HG02852 (cell line): ENCODE results near the gene IKBKG.
"Not testable (repeated sequence)": the region's sequence is repeated elsewhere in the genome, so short reads cannot be mapped to it uniquely, and the experiment has no call there.

Source experiments
- ATAC-seq: cut with Tn5 transposase; IDR thresholded peaks from one replicate; pipeline ENCODE4 v1.9.1; 2021; ENCODE audit warnings: mild to moderate bottlenecking, moderate library complexity; ENCODE audit not compliant: unreplicated experiment

The IKBKG gene

DNA sequence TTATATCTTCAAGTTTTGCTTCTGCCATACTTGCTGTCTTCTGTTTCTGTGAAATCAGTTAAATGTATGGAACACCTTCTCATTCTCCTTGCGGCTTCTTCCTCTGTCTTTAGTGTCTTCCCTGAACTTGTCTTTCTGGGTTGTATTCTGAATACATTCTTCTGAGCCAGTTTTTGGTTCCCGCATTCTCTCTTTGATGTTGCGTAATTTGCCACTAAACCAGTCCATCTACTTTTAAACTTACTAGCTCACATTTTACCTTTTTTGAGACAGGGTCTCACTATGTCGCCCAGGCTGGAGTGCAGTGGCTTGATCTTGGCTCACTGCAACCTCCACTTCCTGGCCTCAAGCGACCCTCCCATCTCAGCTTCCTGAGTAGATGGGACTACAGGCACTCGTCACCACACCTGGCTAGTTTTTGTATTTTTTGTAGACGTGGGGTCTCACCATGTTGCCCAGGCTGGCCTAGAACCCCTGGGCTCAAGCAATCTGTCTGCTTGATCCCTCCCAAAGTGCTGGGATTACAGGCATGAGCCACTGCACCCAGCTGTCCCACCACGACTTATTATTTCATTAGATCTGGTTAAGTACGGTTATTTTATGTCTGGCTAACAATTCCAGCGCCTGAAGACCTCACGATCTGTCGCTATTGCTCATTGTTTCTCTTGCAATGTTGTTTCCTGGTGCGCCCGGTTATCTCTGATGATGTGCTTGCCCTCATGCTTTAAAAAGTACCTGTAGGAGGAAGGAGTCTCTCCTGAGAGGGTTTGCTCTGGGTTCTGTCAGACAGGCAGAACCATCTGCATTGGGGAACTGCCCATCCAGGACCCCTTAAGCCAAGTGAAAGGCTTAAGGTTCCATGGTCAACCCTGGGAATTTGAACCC, 21.6 kb upstream of the IKBKG start:
- ATAC-seq = no peak

DNA sequence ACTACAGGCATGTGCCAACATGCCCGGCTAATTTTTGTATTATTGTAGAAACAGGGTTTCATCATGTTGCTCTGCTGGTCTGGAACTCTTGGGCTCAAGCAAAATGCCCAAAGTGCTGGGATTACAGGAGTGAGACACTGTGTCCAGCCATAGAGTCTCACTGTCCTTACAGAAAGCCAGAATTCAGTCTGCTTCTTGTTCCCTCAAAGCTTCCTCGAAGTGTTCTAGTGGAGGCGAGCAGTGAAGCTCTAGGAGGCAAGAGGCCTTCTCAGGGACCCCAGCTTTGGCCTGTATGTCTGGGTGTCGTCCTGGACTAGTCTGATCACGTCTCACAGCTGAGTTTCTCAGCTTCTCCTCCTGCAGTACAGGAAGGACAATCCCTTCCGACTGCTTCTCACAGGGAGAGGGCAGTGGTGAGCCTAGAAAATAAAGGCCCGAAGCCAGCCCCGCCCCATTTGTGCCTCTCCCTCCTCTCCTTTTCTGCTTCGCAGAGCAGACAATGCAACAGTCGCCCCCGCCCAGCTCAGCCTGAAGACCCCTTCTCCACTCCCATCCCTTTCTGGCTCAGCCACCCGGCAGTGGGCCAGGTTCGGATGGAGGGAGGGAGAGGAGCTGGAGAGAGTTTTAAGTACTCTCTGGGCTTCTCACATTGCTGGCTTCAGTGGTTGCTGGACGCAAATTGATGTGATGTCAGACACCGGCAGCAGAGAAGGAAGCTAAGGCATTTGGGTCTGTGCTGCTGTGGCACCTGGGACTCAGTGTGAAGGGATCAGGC, 20.3 kb upstream of the IKBKG start:
- peak; percentile 84 for ATAC-seq

DNA sequence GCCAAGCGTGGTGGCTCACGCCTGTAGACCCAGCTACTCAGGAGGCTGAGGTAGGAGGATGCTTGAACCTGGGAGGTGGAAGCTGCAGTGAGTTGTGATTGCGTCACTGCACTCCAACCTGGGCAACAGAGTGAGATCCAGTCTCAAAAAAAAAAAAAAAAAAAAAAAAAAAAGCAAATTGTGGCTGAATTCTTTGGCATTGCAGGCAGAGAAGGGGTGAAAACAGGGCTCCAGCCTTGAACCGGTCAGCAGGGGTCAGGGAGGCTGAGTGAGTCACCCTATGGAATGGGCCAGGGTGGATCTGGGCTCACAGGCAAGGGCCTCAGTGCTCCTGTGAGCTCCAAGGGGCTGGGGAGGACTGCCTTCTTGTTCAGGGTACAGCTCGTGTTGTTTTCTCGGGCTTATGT, 18.2 kb upstream of the IKBKG start:
- no peak for ATAC-seq

DNA sequence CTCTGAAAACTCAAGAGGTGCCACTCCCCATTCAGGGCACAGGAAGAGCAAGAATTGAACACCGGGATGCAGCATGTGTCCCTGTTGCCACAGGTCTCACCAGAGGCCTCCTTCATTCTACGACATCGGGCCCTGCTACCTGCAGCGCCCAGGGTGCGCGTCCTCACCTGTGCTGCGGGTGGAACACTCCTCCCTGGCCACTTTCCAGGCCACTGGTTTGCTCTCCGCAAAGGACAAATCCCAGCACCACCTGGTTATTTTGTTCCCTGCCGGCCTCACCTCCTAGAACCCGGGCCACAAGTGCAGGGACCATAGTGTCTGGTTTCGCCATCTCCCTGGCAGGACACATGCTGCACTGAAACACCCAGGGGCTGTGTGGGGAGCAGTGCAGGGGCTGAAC, 17.1 kb upstream of the IKBKG start:
- ATAC-seq = no peak

DNA sequence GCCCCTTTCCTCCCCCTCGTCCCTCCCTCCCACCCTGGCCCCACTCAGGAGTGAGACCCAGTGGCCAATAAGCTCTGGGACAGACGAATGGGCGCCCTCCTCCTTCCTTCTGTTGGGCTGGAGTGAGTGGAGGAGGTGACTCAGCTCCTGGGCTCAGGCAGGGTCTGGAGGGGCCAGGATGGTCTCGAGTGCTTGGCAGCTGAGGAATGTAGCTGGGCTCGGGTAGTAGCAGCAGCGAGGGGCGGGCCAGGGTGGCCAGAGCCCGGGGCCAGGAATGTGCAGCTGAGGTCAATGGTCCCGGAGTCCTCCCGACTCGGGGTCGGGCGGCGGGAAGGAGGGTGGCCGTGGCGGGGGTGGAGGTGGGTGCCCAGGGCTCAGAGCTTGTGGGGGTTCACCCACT, 15.8 kb upstream of the IKBKG start:
- no peak for ATAC-seq

DNA sequence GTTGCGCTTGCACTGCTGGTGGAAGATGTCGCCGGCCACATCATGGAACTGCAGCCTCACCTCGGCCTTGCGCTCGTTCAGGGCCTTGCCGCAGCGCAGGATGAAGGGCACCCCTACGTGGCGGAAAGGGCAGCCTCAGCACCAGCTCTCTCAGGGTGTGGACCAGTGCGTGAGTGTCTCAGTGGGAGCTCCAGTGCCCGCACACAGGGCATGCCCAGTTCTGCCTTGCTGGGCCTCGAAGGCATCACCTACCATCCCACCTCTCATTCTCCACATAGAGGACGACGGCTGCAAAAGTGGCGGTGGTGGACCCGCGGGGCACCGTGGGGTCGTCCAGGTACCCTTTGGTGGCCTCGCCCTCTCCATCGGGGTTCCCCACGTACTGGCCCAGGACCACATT, 14.7 kb upstream of the IKBKG start:
- no peak for ATAC-seq

DNA sequence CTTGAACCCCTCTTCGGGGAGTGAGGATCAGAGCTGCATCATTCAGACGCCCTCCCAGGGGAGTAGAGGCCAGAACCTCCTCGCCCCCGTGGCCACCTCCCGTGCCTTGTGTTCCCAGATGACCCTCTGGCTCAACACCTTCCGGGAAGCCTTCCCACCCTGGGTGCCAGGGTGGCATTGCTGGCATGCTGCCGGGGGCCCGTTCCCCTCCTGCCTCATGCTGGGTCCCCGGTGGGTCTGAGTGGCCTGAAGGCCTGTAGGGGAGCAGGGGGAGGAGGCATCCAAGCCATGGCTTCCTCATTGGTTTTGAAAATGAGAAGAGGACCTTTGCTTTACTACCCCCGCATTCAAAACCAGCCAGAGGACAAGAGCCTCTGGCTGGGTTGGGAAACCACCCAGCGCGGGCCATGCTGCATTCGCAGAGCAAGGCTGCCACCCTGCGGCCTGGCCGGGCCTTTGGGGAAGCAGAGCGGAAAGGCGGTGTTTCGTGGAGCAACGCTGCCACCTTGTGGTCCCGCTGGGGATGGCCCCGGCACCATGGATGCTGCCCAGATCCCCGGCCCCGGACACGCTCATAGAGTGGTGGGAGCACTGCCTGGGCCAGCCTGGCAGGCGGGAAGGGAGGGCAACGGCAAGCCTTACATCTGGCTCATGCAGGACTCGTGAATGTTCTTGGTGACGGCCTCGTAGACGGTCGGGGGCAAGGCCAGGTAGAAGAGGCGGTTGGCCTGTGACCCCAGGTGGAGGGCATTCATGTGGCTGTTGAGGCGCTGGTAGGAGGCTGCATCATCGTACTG, 12.7 kb upstream of the IKBKG start:
- ATAC-seq = peak; percentile 93

DNA sequence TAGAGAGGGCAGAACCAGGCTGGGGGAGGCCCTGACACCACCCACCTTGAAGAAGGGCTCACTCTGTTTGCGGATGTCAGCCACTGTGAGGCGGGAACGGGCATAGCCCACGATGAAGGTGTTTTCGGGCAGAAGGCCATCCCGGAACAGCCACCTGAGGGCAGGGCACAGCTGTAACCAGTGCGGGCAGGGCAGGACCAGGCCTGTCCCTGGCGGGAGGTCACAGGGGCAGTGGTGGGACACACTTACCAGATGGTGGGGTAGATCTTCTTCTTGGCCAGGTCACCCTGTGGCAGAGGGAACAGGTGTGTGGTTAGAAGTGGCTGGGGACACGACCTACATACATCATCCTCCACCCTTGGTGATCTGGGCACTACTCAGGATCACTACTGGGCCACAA, 11.5 kb upstream of the IKBKG start:
- ATAC-seq = no peak

DNA sequence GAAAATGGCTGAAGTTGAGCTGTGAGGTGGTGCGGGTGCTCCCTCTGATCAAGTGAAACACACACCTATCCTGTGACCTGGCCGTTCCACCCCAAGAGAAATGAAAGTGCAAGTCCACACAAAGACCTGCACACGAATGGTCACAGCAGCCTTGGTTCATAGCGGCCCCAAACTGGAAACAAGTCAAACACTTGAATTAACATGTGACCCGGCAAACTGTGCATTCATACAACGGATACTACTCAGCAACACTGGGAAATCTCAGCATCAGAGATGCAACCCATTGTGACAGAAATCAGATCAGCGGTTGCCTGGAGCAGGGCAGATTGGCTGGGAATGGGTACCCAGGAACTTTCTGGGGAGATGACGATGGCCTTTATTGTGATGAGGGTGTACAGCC, 8.3 kb upstream of the IKBKG start:
- ATAC-seq = no peak

DNA sequence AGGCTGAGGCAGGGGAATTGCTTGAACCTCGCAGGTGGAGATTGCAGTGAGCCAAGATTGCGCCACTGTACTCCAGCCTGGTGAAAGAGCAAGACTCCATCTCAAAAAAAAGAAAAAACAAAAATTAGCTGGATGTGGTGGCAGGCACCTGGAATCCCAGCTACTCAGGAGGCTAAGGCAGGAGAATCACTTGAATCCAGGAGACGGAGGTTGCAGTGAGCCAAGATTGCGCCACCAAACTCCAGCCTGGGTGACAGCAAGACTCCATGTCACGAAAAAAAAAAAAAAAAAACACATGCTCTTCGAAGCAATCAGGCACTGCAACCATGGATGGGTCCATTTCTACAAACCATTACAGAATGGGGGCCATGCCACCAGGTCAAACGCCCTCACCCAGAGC, 7.1 kb upstream of the IKBKG start:
- ATAC-seq = not testable (repeated sequence)

DNA sequence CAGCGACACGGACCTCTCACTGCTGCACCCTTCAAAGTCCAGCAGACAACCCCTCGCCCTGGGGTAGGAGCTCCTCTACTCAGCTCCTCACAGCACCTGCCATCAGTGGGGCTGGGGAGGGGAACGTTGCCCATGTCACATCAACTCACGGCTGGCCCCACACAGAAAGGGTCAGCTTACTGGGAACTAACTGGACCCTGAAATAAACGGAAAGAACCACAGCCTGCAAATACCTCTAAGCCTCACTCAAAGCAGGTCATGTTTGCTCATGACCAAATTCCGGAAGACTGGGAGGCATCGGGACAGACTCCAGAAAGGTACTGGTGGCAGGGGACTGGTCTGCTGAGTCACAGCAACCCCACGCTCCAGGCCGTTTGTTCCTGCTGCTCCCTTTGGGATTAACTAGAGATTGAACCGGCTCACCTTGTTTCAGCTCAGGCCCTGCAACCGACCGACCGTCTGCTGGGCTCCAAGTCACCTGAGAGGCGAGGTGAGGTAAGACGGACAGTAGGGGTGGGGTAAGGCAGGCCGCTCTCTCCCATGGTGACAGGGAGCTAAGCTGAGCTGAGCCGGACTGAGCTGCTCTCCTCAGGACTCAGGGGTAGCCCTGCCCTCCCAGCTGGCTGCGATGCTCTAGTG, 6.4 kb upstream of the IKBKG start:
- ATAC-seq = no peak

DNA sequence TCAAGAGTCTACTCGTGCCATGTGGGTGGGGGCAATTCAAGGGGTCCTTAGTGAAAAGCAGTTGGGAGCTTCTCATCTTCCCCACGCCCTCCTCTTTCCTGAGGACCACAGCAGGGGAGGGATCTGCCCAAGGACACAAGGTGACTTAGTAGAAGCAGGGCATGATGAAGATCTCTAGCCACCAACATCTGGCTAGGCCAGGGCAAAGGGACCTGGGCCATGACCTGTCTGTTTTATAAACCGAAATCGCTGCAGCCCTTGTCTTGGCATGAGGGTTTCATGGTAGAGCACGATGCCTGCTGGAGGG, 5.9 kb upstream of the IKBKG start:
- no peak for ATAC-seq

DNA sequence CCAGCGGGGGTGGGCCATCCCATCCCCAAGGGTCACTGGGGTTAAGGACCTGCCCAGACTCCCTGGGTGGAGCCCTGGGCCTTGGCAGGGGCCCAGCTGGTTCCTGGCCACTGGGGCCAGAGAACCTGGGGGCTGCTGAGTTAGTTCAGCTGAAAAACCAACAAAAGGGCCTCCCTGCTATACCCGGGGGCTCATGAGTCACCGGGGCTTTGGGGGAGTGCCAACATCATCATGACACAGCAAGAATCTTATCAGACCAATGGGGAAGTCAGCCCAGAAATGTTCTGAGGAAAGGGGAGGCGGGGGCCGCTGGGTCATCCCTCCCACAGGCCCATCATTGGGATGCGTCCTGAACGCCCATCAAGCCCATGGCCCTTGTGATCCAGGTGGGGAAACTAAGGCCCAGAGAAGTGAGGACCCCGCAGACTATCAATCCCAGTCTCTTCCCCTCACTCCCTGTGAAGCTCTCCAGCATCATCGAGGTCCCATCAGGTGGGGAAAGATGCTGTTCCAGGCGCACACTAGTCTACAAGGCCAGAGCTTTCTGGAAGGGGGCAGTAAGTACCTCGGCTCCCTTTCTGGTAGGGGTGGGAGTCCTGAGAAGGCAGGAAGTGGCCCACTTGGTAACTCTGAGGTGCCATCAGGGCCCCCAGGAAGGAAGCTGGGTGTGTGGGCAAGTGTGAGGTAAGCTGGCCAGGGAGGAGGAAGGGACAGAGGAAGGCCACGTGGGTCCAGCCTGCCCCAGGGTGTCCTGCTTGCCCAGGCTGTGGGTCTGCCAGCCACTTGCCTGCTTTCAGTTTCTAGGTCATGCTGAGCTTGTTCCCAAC, 5.3 kb upstream of the IKBKG start:
- no peak for ATAC-seq

DNA sequence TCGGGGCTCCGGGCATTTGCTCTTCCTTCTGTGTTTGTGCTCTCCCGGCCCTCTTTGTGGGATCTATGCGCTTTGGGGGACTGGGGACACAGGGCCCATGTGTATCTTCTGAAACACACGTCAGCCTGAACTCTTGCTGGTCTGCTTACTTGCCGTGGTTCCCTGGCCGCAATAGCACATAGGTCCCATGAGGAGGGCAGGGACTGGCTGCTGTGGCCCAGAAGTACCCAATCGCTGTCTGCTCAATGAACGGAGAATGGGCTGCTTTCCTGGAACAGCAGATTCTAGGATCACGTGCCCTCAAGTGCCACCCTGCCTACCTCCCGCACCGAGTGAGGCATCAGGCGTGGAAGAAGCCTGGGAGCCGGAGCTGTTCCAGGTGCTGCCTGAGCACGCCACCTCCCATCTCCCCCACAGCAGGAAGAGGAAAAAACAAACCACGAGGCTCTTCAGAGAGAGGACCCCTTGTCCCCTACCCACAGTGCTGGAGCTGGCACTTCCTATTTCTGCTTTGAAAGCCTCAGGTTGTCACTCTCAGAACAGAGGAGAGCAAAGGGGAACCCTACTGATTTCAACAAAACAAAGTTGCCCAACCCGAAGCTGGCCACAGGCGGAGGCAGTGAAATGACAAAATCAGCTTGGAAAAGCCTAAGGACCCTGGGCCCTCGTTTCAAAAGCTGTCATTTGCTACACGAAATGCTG, 4.5 kb upstream of the IKBKG start:
- no peak for ATAC-seq

DNA sequence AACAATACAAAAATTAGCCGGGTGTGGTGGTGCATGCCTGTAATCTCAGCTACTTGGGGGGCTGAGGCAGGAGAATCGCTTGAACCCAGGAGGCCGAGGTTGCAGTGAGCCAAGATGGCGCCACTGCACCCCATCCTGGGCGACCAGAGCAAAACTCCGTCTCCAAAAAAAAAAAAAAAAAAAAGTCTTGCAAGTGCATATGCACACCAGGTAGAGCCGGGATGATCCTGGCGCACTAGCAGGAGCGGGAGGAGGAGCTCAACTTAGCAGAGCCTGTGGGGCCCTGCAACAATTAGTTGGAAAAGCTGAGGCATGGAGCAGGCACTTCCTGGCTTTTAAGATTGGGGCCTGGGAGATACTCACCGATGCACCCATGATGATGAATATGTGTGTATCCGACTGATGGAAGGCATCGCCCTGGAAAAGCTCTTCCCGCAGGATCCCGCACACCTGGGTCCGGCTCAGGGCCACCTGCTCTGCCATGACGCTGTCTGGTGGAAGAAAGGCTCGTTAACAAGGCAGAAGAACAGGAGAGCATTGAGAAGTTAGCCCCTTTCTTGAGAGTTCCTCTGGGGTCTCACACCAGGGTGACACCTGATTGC, 1.6 kb upstream of the IKBKG start:
- ATAC-seq = no peak

DNA sequence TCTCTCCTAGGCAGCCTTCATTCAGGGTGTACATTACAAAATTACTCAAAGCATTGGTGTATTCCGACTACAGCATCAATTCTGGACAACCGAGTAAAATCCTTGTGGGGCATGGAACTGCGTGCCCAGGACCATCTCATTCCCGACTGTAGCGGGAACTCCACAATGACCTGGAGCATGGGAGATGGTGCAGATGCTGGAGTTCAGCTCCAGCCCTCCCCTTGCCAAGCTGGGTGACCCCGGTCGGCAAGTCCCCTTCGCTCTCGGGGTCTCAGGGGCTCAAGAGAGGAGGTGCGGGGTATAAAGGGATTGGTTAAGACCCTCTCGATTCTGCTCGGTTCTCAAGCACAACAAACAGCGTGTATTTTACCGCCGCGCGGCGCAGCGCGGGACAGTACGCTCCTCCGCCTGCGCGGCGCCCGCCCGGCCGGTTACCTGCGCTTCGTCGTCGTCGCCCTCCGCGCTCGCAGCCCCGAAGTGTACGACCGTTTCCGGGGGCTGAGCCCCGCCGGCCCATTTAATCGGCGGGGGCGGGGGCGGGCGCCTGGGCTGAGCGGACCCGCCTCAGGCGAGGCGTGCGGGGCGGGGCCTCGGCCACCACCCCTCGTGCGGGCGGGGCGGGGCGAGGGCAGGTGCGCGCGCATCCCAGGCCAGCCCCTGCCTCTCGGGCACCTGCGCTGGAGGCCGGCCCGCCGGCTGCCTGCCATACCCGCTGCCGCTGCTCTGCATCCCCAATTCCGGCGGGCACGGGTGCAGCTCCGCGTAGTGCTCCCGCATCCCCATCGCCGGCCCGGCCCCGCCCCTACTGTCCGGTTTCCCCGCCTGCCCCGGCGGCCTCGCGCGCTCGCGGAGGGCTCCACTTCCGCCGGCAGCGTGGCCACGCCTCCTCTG, 821 bp upstream of the IKBKG start, which contains the start of gene G6PD:
Gene G6PD (minus strand): TSS at position 493 of the 891 bp plus-strand sequence. CDS start 691 bp downstream, outside the sequence.
- ATAC-seq = peak; percentile 39

DNA sequence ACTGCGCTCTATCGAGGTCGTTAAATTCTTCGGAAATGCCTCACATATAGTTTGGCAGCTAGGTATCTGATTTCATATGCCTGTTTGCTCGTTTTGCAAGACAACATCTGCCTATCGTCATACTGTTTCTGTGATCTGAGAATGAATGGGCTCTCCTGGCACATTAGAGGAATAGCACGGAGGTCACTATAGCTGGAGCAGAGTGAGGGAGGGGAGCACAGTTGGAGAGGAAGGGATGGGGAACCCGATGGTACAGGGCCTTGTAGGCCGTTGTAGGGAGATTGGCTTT, 552 bp downstream of the IKBKG start:
- no peak for ATAC-seq

DNA sequence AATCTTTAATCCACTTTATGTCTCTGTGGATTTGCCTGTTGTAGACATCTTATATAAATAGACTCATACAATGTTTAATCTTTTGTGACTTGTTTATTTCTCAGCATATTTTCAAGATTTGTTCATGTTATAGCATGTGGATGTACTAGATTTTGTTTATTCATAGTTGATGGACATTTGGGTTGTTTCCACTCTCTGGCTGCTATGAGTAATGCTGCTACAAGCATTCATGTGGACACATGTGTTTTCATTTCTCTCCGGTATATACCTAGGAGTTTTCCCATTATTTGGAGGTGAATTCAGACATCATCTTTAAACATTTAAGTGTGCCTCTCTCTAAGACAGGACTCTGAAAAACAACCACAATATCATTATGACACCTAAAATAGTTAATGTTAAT, 2.3 kb downstream of the IKBKG start:
- no peak for ATAC-seq
